Psoas muscle (tissue), 8 donors: ENCODE data around the gene XNDC1N. TPM values are rescaled to one million over a fixed set of nuclear protein-coding genes. Genes with fewer than 3 reads are reported as not detected.
"Not testable (repeated sequence)": the region's sequence is repeated elsewhere in the genome, so short reads cannot be mapped to it uniquely, and the experiment has no call there.

Experiments used
- ATAC-seq, 4 donors: fragments of 200-7000 bp; cut with Tn5 transposase; one replicate each; pipeline ENCODE4 v1.9.1; 2020; ENCODE audit warnings: moderate library complexity in 3 of 4, mild to moderate bottlenecking in 2 of 4
- DNase-seq, 2 donors: peaks; one replicate each; pipeline ENCODE4 v3.0.0-alpha.2; 2020
- H3K27ac ChIP-seq: fragments of 200-600 bp; one replicate; pipeline ENCODE4 v1.8.0; 2022
- H3K27me3 ChIP-seq, 3 donors: fragments of 200-600 bp in 1 of 3; one replicate each; pipeline versions ENCODE4 v1.6.1 to v1.8.0; 2013 to 2022; ENCODE audit warnings: low read length in 2 of 3, mild to moderate bottlenecking in 2 of 3, moderate library complexity in 1 of 3; ENCODE audit not compliant: insufficient read depth in 3 of 3
- H3K36me3 ChIP-seq, 2 donors: fragments of 200-600 bp in 1 of 2; one replicate each; pipeline versions ENCODE4 v1.6.1 to v1.8.0; 2013 to 2022; ENCODE audit warnings: low read depth in 1 of 2, mild to moderate bottlenecking in 1 of 2, moderate library complexity in 1 of 2; ENCODE audit not compliant: insufficient read depth in 1 of 2
- H3K4me1 ChIP-seq: fragments of 200-600 bp; one replicate; pipeline ENCODE4 v1.8.0; 2022
- H3K4me3 ChIP-seq: fragments of 200-600 bp; one replicate; pipeline ENCODE4 v1.8.0; 2022; ENCODE audit warnings: mild to moderate bottlenecking
- H3K9me3 ChIP-seq: fragments of 200-600 bp; one replicate; pipeline ENCODE4 v1.8.0; 2022
- WGBS, 3 donors: extraction: QIAGEN DNeasy Blood & Tissue Kit; methylation state at CpG; one replicate each; pipeline versions ENCODE4 v1.1.6 to v1.1.7; 2013; 5-methylcytosine and 5-hydroxymethylcytosine counted together
- intact Hi-C, 2 donors: fragments of 100-400 bp; cut with DNase I; formaldehyde crosslinking; loops; one replicate each; pipeline versions ENCODE4 v1.11.0 to v1.14.2; 2022
- polyA plus RNA-seq, 3 donors: library from polyadenylated mRNA; stranded (reverse); fragments of 200-250 nt; gene quantifications; one replicate each; pipeline ENCODE4 v1.2.3, GENCODE V29; 2013
- total RNA-seq, 4 donors: library from RNA; stranded (reverse); fragmentation: NEBNext Ultra II Directional in 2 of 4; extraction: Animal tissue kit (Norgen Biotek cat#: 25700) in 2 of 4; gene quantifications; one replicate each; pipeline versions ENCODE4 v1.2.1 to v1.2.4, GENCODE V29; 2021 to 2023
- TF ChIP-seq, protein P1 (sequence below): fragments of 200-600 bp; IDR thresholded peaks from one replicate; pipeline ENCODE4 v1.8.0; 2022; ENCODE audit warnings: antibody characterized with exemption
- donor health status: healthy with polysubstance abuse.
- donor health status: DM: no; HTN: no; CAD: no; lungs with moderate emphysema.
- donor health status: Bipolar disorder and iron deficiency.
- donor health status: healthy.
- donor health status: DM: yes; HTN: yes; CAD: no.
- donor health status: DM: no; HTN: no; CAD: no.
- donor health status: DM: no; HTN: no; CAD: no.
- donor health status: DM: yes; HTN: yes; CAD: no.

XNDC1N gene
- total and polyA plus RNA-seq, 7 donors: 0.82 to 3.9 (median 1.3) TPM

DNA sequence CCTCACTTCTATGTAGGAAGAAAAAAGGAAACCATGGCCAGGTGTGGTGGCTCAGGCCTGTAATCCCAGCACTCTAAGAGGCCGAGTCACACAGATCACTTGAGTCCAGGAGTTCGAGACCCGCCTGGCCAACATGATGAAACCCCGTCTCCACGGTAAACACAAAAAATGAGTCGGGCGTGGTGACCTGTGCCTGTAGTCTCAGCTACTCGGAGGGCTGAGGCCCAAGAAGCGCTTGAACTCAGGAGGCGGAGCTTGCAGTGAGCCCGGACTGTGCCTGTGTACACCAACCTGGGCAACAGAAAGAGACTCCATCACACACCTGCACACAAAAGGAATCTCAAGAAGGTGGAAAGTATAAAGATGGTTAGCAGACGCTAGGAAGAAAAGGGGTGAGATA, 32.4 kb downstream of the XNDC1N start:
- H3K4me1 ChIP-seq: no peaks in the 10 kb centered on the region
- no peak overlapping the region for H3K4me3 ChIP-seq
- intact Hi-C loops: no loop called here
- TF ChIP-seq, protein P1, sequence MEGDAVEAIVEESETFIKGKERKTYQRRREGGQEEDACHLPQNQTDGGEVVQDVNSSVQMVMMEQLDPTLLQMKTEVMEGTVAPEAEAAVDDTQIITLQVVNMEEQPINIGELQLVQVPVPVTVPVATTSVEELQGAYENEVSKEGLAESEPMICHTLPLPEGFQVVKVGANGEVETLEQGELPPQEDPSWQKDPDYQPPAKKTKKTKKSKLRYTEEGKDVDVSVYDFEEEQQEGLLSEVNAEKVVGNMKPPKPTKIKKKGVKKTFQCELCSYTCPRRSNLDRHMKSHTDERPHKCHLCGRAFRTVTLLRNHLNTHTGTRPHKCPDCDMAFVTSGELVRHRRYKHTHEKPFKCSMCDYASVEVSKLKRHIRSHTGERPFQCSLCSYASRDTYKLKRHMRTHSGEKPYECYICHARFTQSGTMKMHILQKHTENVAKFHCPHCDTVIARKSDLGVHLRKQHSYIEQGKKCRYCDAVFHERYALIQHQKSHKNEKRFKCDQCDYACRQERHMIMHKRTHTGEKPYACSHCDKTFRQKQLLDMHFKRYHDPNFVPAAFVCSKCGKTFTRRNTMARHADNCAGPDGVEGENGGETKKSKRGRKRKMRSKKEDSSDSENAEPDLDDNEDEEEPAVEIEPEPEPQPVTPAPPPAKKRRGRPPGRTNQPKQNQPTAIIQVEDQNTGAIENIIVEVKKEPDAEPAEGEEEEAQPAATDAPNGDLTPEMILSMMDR: no peak
- no peak for ATAC-seq
- H3K9me3 ChIP-seq: no peaks in the 10 kb centered on the region
- 96 to 97% (median 96%) methylated on average over 12 of the region's 12 CpGs for WGBS, 3 donors
- no peaks in the 10 kb centered on the region for H3K36me3 ChIP-seq
- no peak overlapping the region for H3K27ac ChIP-seq
- DNase-seq: no peak
- H3K27me3 ChIP-seq: no peaks in the 10 kb centered on the region

DNA sequence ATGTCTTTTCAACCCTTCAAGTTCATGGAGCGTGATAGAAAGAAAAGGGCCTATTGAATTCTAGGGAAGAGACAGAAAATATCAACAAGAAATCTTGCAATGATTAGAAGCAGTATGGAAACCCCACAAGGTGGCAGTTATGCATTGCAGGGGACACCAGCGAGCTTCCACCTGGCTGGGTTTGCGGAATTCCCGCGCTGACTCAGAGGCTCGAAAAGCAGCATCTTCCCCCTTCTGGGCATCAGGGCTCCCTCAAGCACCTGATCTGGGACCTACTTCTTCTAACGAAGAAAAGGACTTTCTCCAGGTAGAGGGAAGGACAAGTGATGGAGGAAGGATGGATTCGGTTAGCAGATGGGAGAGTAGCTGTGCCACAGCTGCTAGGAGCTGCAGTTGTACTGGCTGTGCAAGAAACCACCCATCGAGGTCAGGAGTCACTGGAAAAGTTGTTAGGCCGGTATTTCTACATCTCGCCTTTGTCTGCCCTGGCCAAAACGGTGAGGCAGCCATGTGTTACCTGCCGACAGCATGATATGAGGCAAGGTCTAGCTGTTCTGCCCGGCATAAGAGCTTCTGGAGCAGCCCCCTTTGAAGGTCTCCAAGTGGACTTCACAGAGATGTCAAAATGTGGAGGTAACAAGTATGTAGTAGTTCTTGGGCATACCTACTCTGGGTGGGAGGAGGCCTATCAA, 39.1 kb downstream of the XNDC1N start:
- 94 to 98% (median 95%) methylated on average over 13 to 14 of the region's 14 CpGs for WGBS, 3 donors
- DNase-seq, H3K27ac ChIP-seq, H3K9me3 ChIP-seq, H3K36me3 ChIP-seq, H3K4me1 ChIP-seq, intact Hi-C loops, H3K4me3 ChIP-seq, ATAC-seq, H3K27me3 ChIP-seq: not testable (repeated sequence)

DNA sequence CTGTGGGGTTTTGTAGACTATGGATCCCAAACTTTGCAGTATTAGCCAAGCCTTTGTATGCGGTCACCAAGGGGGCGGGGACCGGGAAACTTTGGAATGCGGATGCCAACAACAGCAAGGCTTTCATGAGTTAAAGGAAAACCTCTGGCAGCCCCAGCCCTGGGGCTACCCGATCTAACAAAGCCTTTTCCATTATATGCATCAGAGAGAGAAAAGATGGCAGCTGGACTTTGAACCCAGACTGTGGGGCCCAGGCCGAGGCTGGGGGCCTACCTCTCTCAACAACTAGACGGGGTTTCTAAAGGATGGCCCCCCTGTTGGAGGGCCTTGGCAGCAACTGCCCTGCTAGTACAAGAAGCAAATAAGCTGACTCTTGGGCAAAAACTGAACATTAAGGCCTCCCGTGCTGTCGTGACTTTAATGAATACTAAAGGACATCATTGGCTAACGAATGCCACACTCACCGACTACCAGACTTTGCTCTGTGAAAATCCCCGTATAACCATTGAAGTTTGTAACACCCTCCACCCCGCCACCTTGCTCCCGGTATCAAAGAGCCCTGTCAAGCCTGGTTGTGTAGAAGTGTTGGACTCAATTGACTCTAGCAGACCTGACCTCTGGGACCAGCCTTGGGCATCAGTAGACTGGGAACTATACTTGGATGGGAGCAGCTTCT, 39.9 kb downstream of the XNDC1N start:
- H3K27me3 ChIP-seq, H3K9me3 ChIP-seq, intact Hi-C loops, H3K4me1 ChIP-seq, H3K36me3 ChIP-seq, DNase-seq, H3K4me3 ChIP-seq, ATAC-seq, H3K27ac ChIP-seq: not testable (repeated sequence)
- WGBS, 3 donors: 92 to 93% (median 93%) methylated on average over 14 of the region's 14 CpGs

DNA sequence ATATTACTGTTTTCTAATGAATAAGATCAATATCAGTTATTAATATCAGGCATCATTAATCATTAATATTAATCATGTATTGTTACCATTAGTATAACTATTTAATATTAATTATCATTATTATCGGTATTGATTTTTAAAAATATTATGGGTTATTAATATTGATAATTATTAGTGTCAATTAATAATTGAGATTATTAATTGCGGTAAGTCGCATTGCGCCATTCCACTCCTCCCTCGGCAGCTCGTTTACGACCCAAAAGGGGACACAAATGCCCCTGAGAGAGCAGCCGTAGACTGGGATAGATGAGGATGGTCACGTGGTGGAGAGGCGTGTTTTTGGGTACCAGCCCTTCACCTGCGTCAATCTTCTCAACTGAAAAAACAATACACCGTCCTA, 42.6 kb downstream of the XNDC1N start:
- ATAC-seq, H3K9me3 ChIP-seq, H3K4me3 ChIP-seq, H3K27me3 ChIP-seq, DNase-seq, H3K4me1 ChIP-seq, H3K36me3 ChIP-seq, H3K27ac ChIP-seq, intact Hi-C loops: not testable (repeated sequence)
- 95 to 97% (median 97%) methylated on average over 12 of the region's 12 CpGs for WGBS, 3 donors

Other genes with a start within 250 kb of the XNDC1N start
- not detected for gene DEFB108B, start 95.4 kb downstream of the XNDC1N start, total RNA-seq
- gene DEFB108B, start 95.4 kb downstream of the XNDC1N start, polyA plus RNA-seq: not detected
- gene DEFB131B, start 50.1 kb downstream of the XNDC1N start, total RNA-seq: not detected
- gene DEFB131B, start 50.1 kb downstream of the XNDC1N start, polyA plus RNA-seq: not detected
- gene RNF121, start 452 bp upstream of the XNDC1N start, total RNA-seq: 10 to 100 TPM; 23.0 to 29.7 (median 27.0) TPM
- 10 to 100 TPM; 24.1 to 51.7 (median 36.3) TPM for gene RNF121, start 452 bp upstream of the XNDC1N start, polyA plus RNA-seq
- 1 to 10 TPM; 2.9 to 4.4 (median 3.2) TPM for gene IL18BP, start 70.3 kb upstream of the XNDC1N start, total RNA-seq
- gene IL18BP, start 70.3 kb upstream of the XNDC1N start, polyA plus RNA-seq: 1 to 10 TPM; 1.5 to 2.1 (median 2.0) TPM
- gene NUMA1, start 151.9 kb upstream of the XNDC1N start, total RNA-seq: 100 to 1,000 TPM in 3 of 4 donors, 10 to 100 TPM in 1; 100.0 to 130 (median 111) TPM
- gene NUMA1, start 151.9 kb upstream of the XNDC1N start, polyA plus RNA-seq: 100 to 1,000 TPM in 1 of 3 donors, 10 to 100 TPM in 2; 68.9 to 102 (median 92.8) TPM
- gene LRRC51, start 152.3 kb upstream of the XNDC1N start, total RNA-seq: 1 to 10 TPM; 4.9 to 5.9 (median 5.4) TPM
- 10 to 100 TPM in 1 of 3 donors, 1 to 10 TPM in 2; 4.0 to 10.4 (median 7.0) TPM for gene LRRC51, start 152.3 kb upstream of the XNDC1N start, polyA plus RNA-seq
- gene LAMTOR1, start 174.7 kb upstream of the XNDC1N start, total RNA-seq: 10 to 100 TPM; 74.9 to 91.2 (median 80.4) TPM
- 100 to 1,000 TPM; 101 to 223 (median 141) TPM for gene LAMTOR1, start 174.7 kb upstream of the XNDC1N start, polyA plus RNA-seq
- not detected for gene TOMT, start 177.3 kb upstream of the XNDC1N start, total RNA-seq
- not detected for gene TOMT, start 177.3 kb upstream of the XNDC1N start, polyA plus RNA-seq
- gene ANAPC15, start 184.1 kb upstream of the XNDC1N start, total RNA-seq: 10 to 100 TPM; 32.7 to 45.7 (median 37.1) TPM
- gene ANAPC15, start 184.1 kb upstream of the XNDC1N start, polyA plus RNA-seq: 10 to 100 TPM; 33.0 to 49.2 (median 43.0) TPM
- under 1 TPM in 1 of 4 donors, not detected in 3; 0.58 TPM for gene FOLR3, start 207.1 kb upstream of the XNDC1N start, total RNA-seq
- gene FOLR3, start 207.1 kb upstream of the XNDC1N start, polyA plus RNA-seq: under 1 TPM in 1 of 3 donors, not detected in 2; 0.09 TPM